LNCaP clone FGC (cell line): Measurements from ENCODE around the gene QKI.

Experiments
- DNase-seq: peaks from one replicate; pipeline ENCODE4 v3.0.0-alpha.2; 2011; ENCODE audit warnings: low read depth
- H3K4me3 ChIP-seq: 2 replicates; pipeline ENCODE4 v1.5.1; 2011; ENCODE audit warnings: mild to moderate bottlenecking, low read depth, low read length, control low read depth
- CTCF ChIP-seq: IDR thresholded peaks from 2 replicates; pipeline ENCODE4 v1.5.1; 2012; ENCODE audit warnings: mild to moderate bottlenecking; ENCODE audit not compliant: control insufficient read depth, insufficient read depth; ENCODE audit errors: extremely low read depth

Gene QKI

GRCh38 chr6:163412801-163413344 lies 1.6 kb upstream of the QKI start:
- H3K4me3 ChIP-seq: peak overlapping the region; percentile 55
- no peak for DNase-seq
- TF ChIP-seq CTCF: no peak

- TF ChIP-seq CTCF: no peak
- DNase-seq: no peak
- H3K4me3 ChIP-seq: peak overlapping the region; percentile 55
Observed at GRCh38 chr6:163413345-163414116, 987 bp upstream of the QKI start.

- DNase-seq: no peak
- no peak for TF ChIP-seq CTCF
Observed at GRCh38 chr6:163414946-163415619, 565 bp downstream of the QKI start.

GRCh38 chr6:163415620-163416556 lies 1.4 kb downstream of the QKI start:
- TF ChIP-seq CTCF: no peak
- peak overlapping the region; percentile 82 for H3K4me3 ChIP-seq
- DNase-seq: no peak

More at GRCh38 chr6:163414946-163415619, 565 bp downstream of the QKI start:
- peak overlapping the region; percentile 82 for H3K4me3 ChIP-seq

GRCh38 chr6:163416557-163417253 lies 2.2 kb downstream of the QKI start:
- no peak for DNase-seq
- TF ChIP-seq CTCF: peak; percentile 42

GRCh38 chr6:163417595-163417994 lies 3.1 kb downstream of the QKI start:
- H3K4me3 ChIP-seq: no peak overlapping the region; the same call in 1 of the 2 replicates
- no peak for DNase-seq
- TF ChIP-seq CTCF: no peak

More at GRCh38 chr6:163416557-163417253, 2.2 kb downstream of the QKI start:
- H3K4me3 ChIP-seq: peak overlapping the region; percentile 82
